ENCODE measurements around the gene HAP1. TPM values are rescaled to one million over a fixed set of nuclear protein-coding genes. Genes with fewer than 3 reads are reported as not detected.
A peak's percentile ranks its signal among the peaks of the same experiment; 100 is the strongest.
"Not testable (repeated sequence)": the region's sequence is repeated elsewhere in the genome, so short reads cannot be mapped to it uniquely, and the experiment has no call there.

Gene HAP1
- total RNA-seq, 4 donors from 2014 or later, result 2.2 TPM; not detected in 3

DNA sequence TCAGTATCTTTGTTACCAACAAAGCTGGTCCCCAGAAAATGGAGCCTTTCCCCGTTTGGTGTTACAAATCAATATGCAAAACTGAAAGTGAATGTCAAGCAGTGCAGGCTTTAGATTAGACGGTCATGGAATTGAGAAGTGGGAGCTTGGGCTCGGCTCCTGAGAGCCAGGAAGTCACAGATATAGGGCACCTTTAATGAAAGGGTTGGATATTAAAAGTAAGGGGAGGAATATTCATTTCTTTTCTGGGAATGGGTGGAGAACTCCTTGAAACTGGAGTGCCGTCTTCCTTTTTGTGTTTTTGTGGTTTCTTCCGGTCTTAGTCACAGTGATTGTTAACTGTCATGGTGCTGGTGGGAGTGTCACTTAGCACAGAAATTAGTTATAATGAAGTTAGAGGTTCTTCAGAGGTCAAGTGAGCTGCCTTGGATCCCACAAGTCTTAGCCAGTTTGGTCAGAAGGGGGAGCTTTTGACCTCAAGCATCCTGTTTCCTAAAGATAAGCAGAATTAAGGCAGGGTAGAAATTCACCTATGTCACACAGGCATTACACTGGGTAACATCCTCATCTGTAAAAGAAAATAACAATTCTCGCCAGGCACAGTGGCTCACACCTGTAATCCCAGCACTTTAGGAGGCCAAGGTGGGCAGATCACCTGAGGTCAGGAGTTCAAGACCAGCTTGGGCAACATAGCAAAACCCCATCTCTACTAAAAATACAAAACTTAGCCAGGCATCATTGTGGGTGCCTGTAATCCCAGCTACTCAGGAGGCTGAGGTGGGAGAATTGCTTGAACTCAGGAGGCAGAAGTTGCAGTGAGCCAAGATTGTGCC lies 55.3 kb downstream of the HAP1 start:
- Histone ChIP-seq H3K27ac (peak overlapping the region; percentile 45 to 74), H3K36me3 (no peaks in the 10 kb centered on the region), H3K27me3 (no peaks in the 10 kb centered on the region), H3K4me3 (no peak overlapping the region), H3K9me3 (no peaks in the 10 kb centered on the region), H3K4me1 (no peaks in the 10 kb centered on the region)
- intact Hi-C loops (cut with DNase I; ENCODE audit: low total_unique reads), result no loop called here
- no peak for DNase-seq
- TF ChIP-seq POLR2A (IDR thresholded peaks at IDR 0.05), result no peak
- TF ChIP-seq, protein P1, sequence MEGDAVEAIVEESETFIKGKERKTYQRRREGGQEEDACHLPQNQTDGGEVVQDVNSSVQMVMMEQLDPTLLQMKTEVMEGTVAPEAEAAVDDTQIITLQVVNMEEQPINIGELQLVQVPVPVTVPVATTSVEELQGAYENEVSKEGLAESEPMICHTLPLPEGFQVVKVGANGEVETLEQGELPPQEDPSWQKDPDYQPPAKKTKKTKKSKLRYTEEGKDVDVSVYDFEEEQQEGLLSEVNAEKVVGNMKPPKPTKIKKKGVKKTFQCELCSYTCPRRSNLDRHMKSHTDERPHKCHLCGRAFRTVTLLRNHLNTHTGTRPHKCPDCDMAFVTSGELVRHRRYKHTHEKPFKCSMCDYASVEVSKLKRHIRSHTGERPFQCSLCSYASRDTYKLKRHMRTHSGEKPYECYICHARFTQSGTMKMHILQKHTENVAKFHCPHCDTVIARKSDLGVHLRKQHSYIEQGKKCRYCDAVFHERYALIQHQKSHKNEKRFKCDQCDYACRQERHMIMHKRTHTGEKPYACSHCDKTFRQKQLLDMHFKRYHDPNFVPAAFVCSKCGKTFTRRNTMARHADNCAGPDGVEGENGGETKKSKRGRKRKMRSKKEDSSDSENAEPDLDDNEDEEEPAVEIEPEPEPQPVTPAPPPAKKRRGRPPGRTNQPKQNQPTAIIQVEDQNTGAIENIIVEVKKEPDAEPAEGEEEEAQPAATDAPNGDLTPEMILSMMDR (IDR thresholded peaks at IDR 0.05), result no peak

DNA sequence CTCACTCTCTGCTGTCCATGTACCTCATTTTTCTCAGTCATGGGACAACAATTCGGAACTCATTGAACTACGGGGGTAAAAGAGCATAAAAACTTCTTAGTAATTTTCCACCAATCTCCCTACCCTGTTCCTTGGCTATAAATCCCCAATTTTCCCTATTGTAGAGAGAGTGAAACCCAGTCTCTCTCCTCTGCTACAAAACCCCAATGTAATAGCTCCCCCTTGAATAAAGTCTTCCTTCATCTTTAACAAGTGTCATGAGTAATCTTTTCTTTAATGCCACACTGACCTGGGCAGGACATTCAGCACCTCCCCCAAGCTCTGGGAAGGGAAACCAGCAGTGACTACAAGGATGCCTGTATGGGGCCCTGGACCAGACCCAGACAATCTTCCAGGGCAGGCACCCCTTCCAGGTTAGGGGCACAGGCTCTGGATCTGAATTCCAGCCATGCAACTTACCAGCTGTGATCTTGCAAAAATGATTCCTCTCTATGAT lies 56.0 kb downstream of the HAP1 start:
- intact Hi-C loops (cut with DNase I; ENCODE audit: low total_unique reads), result no loop called here
- H3K4me3 ChIP-seq, result no peak overlapping the region
- no peaks in the 10 kb centered on the region for H3K9me3 ChIP-seq
- no peaks in the 10 kb centered on the region for H3K4me1 ChIP-seq
- no peaks in the 10 kb centered on the region for H3K36me3 ChIP-seq
- no peaks in the 10 kb centered on the region for H3K27me3 ChIP-seq
- DNase-seq, result no peak
- TF ChIP-seq, protein P1 (IDR thresholded peaks at IDR 0.05), result no peak
- TF ChIP-seq POLR2A (IDR thresholded peaks at IDR 0.05), result no peak
- H3K27ac ChIP-seq, result peak overlapping the region; percentile 45 to 74

DNA sequence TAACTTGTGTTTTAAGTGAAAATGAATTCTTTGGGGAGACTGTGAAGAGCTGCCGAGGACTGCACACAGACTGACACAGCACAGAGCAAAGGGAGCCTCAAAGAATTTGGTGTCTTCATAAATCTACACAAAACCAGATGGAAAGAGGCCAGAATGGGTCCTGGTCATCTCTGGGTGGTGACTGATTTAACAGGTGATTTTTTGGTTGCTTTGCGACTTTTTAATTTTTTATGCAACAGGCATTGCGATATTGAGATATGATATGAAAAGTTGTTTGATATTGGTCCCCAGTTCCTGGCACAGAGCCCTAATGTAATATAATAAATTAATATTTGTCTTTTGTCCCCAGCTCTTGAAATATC lies 58.4 kb downstream of the HAP1 start:
- intact Hi-C loops (cut with DNase I; ENCODE audit: low total_unique reads), result no loop called here
- Histone ChIP-seq H3K27ac (no peak overlapping the region), H3K27me3 (no peaks in the 10 kb centered on the region), H3K9me3 (no peaks in the 10 kb centered on the region), H3K36me3 (no peaks in the 10 kb centered on the region), H3K4me3 (no peak overlapping the region), H3K4me1 (no peaks in the 10 kb centered on the region)
- TF ChIP-seq, protein P1 (IDR thresholded peaks at IDR 0.05), result no peak
- TF ChIP-seq POLR2A (IDR thresholded peaks at IDR 0.05), result no peak
- DNase-seq, result no peak

DNA sequence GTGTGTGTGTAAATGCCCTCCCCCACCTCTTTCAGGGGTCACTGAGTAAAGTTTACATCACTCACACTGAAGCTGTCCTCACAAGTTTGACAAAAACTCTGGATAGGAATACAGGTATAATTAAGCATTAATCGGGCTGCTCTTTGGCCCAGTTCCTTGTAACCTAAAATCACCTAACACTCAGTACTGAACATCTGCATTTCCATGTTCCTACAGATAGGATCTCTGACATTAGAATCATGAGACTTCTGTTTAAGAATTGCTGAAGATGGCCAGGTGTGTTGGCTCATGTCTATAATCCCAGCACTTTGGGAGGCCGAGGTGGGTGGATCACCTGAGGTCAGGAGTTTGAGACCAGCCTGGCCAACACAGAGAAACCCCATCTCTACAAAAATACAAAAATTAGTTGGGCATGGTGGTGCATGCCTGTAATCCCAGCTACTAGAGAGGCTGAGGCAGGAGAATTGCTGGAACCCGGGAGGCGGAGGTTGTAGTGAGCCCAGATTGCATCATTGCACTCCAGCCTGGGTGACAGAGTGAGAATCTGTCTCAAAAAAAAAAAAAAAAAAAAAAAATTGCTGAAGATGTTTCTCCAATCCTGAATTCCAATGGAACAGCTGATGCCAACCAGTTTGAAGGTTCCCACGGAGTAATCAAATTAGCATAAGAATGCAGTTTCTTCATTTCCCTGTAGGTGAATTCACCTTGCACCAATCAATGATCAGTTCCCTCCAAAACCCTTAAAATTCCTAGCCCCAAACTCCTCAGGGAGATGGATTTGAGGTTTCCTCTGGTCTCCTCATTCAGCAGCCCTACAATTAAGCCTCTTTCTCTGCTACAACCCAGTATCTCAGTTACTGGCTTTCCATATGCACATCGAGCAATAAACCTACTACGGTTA lies 59.0 kb downstream of the HAP1 start:
- DNase-seq; intact Hi-C loops (cut with DNase I; ENCODE audit: low total_unique reads); H3K4me1 ChIP-seq; H3K36me3 ChIP-seq; H3K9me3 ChIP-seq; H3K27me3 ChIP-seq; H3K27ac ChIP-seq; H3K4me3 ChIP-seq: not testable (repeated sequence)

Small RNA genes within 50 kb of the gene (small RNA-seq; reads per million reads assigned to genes)
- gene RN7SL399P (not detected), gene RNA5SP442 (not detected)

Other genes with a start within 250 kb of the HAP1 start
- gene KRT36, start 244.7 kb downstream of the HAP1 start, total RNA-seq, result not detected
- gene KRT13, start 229.0 kb downstream of the HAP1 start, total RNA-seq, result 1 to 10 TPM; 1.5 to 6.4 (median 3.0) TPM
- gene KRT15, start 215.8 kb downstream of the HAP1 start, total RNA-seq, result 10 to 100 TPM in 1 of 4 donors, 1 to 10 TPM in 1, under 1 TPM in 1, not detected in 1; 0.41 to 11.5 (median 1.6) TPM
- gene KRT19, start 206.3 kb downstream of the HAP1 start, total RNA-seq, result 100 to 1,000 TPM in 2 of 4 donors, 10 to 100 TPM in 1, under 1 TPM in 1; 0.88 to 120 (median 77.2) TPM
- gene KRT9, start 162.6 kb downstream of the HAP1 start, total RNA-seq, result under 1 TPM in 1 of 4 donors, not detected in 3; 0.21 TPM
- gene KRT14, start 147.7 kb downstream of the HAP1 start, total RNA-seq, result under 1 TPM in 2 of 4 donors, not detected in 2; 0.52 to 0.90 TPM
- gene KRT16, start 121.9 kb downstream of the HAP1 start, total RNA-seq, result not detected
- gene KRT17, start 110.1 kb downstream of the HAP1 start, total RNA-seq, result 10 to 100 TPM in 1 of 4 donors, under 1 TPM in 1, not detected in 2; 0.70 to 12.6 TPM
- gene EIF1, start 45.8 kb downstream of the HAP1 start, total RNA-seq, result 100 to 1,000 TPM in 3 of 4 donors, 10 to 100 TPM in 1; 83.5 to 796 (median 199) TPM
- gene GAST, start 22.3 kb downstream of the HAP1 start, total RNA-seq, result not detected
- gene JUP, start 52.1 kb upstream of the HAP1 start, total RNA-seq, result 100 to 1,000 TPM in 1 of 4 donors, 10 to 100 TPM in 3; 49.1 to 110 (median 70.0) TPM
- gene P3H4, start 77.3 kb upstream of the HAP1 start, total RNA-seq, result 10 to 100 TPM in 3 of 4 donors, 1 to 10 TPM in 1; 10.0 to 67.0 (median 35.1) TPM
- 100 to 1,000 TPM in 2 of 4 donors, 10 to 100 TPM in 2; 22.9 to 226 (median 89.5) TPM for gene FKBP10, start 78.4 kb upstream of the HAP1 start, total RNA-seq
- 10 to 100 TPM; 32.5 to 77.9 (median 68.1) TPM for gene NT5C3B, start 101.6 kb upstream of the HAP1 start, total RNA-seq
- gene KLHL10, start 103.2 kb upstream of the HAP1 start, total RNA-seq, result 1 to 10 TPM in 1 of 4 donors, under 1 TPM in 1, not detected in 2; 0.70 to 1.2 TPM
- gene KLHL11, start 130.8 kb upstream of the HAP1 start, total RNA-seq, result 10 to 100 TPM; 19.7 to 73.3 (median 38.5) TPM
- 100 to 1,000 TPM in 1 of 4 donors, 10 to 100 TPM in 3; 30.0 to 108 (median 67.3) TPM for gene ACLY, start 184.3 kb upstream of the HAP1 start, total RNA-seq
- 1 to 10 TPM in 3 of 4 donors, not detected in 1; 1.8 to 3.2 (median 3.2) TPM for gene ODAD4, start 196.0 kb upstream of the HAP1 start, total RNA-seq
- 10 to 100 TPM; 10.2 to 74.7 (median 40.2) TPM for gene CNP, start 232.2 kb upstream of the HAP1 start, total RNA-seq